HG03575 (cell line): Measurements from ENCODE around the gene POLA1.
"Not testable (repeated sequence)": the region's sequence is repeated elsewhere in the genome, so short reads cannot be mapped to it uniquely, and the experiment has no call there.

Source experiments
- ATAC-seq: cut with Tn5 transposase; IDR thresholded peaks from one replicate; pipeline ENCODE4 v1.9.1; 2021; ENCODE audit not compliant: unreplicated experiment, insufficient number of reproducible peaks, low FRiP score; ENCODE audit errors: extremely low read depth

The POLA1 gene

DNA sequence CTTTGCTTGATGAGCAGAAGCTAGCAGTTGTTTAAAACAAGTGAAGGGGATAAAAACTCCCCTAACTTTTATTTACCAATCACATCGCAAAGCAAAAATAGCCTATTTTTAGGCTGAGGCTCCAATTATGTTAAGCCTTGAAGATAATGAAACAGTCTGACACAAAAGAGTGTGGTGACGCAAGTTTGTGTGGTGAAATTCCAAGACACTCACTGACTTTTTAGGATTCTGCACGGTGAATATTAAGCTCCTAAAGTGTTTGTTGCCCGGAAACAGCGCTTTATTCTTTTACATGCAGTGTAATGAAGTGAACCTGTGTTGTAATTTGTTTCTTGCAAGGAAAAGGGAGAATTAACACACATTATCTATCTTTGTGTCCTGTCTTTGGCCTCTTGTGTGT lies 74.8 kb downstream of the POLA1 start:
- no peak for ATAC-seq

DNA sequence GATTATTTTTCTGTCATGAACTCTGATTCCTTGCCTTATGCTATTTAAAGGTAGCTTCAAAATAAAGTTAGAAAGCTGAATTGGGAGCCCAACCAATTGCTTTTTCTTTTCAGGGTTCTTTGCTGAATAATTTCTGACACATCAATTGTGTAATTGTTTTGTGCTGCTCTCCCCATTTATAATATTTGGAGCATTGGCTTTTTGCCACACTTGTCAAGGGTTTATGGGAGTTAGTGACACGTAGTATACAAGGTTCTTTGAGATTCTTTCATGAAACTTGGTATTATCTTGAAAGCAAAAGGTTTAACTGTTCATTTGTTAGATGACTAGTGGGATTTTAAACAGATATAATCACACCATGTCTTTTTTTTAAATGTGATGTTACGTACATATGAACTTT lies 80.9 kb downstream of the POLA1 start:
- ATAC-seq = no peak

DNA sequence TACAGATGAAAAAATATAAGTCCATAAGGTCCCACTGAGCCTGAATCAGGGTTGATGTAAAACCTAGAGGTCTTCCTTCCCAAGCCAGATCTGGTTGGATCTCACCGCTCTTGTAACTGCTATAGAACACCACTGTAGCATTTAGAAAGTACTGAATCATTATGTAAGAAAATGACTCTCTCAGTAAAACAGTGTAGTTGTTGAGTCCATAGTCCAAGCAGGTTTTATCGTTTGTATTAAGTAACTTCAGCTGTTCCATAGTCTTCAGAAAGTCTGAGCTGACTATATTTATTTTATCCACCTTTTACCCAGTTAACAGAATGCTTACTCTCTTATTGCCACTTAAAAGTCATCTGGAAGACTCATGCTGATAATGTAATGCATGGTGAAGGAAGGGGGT lies 82.2 kb downstream of the POLA1 start:
- ATAC-seq = no peak

DNA sequence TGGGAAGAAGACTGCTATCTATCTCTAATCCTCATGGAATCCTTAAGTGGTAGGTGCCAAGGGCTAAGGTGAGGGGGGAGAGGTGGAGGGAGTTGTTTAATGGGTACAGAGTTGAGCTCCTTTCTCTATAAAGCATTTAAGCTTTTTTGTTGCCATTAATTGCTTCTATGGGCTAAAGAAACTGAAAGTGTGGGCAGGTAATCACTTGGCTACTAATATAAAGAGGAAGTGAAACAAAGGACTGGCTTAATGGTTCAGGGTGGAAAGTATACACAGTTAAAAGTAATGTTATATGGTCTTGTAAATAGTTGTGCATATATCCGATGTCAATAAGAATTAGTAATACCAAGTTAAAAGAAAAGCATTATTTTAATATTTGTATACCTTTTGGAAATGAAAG lies 83.9 kb downstream of the POLA1 start:
- peak; percentile 96 for ATAC-seq

DNA sequence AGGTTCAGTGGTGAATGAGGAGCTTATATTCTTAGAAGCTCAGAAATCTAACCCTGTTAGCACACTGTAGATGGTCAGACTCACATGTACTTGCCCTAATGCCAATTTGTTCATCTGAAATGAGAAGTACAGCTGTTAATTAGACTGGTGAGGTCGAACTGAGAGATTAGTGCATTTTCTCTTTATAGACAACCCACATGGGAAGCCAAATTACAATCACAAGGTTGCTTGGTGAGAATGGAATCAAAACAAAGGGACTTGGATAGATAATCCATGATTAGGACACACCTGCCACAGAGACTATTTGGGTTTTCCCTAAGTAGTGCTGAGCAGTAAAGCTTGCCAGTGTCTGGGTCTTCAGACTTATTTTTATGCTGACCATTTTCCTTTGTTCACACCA lies 88.3 kb downstream of the POLA1 start:
- ATAC-seq = no peak

DNA sequence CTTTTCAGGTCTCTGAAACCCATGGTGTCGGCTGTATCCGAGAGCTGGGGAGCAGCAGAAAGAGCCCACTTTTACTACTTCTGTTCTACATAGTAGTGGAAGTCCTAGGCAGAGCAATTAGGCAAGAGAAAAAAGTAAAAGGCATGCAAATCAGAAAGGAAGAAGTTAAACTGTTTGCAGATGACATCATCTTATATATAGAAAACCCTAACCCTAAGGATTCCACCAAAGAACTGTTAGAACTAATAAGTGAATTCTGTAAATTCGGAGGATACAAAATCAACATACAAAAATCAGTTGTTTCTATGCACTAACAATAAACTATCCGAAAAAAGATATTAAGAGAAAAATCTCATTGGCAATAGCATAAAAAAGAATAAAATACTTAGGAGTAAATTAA lies 95.3 kb downstream of the POLA1 start:
- no peak for ATAC-seq

DNA sequence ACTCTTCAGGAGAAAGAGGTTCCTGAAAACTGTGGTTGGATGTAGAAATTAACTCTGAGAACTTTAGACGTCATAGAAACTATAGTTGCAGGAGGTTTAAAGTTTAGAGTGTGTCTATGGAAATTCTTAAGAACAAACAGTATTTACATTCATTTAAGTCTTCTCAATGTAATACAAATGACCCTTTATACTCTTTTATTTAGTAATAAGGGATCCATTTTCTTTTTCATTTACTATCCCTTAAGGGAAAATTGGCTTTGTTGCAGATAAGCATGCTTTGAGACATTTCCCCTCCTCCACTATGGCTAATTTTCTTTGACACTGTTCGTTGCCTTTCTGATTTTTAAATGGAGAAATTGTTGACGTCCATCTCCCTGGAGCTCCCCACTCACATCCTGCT lies 96.4 kb downstream of the POLA1 start:
- ATAC-seq = no peak

DNA sequence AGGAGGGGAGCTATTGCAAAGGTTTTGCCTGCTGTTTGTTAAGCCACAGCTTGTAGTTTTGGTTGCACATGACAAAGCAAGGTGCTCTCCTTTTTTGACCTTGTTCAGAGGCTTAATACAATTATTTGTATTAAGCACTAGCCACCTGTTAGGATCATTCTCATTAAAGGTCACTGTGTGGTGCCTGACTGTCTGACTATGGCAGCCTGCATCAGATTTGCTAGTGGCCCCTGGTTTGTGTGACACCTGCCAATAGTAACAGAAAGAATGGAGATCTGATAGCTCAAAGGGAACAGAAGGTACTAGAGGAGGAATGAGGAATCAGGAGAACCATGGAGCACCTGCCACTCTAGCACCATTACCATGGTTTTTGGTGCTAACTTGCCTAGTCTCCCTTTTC lies 102.5 kb downstream of the POLA1 start:
- no peak for ATAC-seq

DNA sequence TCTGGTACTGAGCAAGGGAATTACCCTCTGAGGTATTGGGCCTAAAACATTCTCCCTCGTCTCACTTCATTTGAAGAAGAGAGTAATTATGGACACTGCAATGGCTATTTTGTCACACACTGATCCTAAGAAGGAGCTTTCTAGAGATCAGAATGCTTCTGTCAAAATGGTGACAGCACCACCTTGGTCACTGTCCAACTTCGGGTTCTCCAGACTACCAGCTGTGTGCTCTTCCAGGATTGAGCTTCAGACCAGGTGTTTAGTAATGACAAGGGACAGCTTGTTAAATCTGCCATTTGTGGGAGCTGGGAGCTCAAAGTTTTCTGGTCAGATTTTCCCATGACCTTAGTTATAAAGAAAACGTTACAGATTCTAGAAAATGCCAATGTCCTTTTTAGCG lies 105.4 kb downstream of the POLA1 start:
- no peak for ATAC-seq

DNA sequence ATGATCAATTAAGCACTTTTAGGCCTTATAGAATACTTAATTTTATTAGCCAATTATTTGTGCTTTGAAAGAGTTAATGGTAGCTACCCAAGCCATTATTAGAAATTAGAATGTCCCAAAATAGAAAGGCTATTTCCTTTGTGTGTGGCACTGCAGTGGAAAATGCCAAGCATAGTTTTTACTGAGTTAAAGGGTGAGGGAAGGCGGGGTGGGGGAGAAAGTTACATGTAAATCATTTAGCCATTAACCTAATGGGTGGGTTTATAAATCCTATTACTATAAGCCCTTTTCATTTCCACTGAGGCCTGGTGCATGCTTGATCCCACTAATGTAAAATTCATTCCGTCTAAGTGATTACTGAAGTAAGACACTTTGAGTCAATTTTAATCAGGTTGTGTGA lies 105.8 kb downstream of the POLA1 start:
- no peak for ATAC-seq

DNA sequence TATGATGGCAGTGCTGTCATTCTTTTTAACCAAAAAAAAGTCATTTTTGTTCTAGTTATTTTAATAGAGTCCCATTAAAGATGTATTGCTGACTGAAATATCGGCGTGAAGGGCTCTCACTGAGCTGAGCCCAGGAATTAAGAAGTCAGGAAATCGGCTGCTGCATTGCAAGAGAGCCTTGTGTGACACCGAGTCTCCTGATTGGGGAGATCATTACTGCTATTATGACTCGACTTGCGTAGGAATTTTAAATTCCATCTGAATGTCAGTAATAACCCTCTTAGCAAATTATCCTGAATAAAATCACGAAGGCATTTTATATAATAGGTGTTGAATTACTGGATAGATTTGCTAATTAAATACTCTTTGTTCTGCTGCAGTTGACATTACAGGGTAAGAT lies 111.5 kb downstream of the POLA1 start:
- no peak for ATAC-seq

DNA sequence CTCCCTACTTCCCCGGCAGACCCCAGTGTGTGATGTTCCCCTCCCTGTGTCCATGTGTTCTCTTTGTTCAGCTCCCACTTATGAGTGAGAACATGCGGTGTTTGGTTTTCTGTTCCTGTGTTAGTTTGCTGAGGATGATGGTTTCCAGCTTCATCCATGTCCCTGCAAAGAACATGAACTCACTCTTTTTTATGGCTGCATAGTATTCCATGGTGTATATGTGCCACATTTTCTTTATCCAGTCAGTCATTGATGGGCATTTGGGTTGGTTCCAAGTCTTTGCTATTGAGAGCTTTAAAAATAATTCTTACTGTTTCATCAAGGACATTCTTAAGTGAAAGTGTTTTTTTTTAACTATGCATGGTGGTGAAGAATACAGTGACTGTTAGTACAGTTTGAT lies 126.1 kb downstream of the POLA1 start:
- not testable (repeated sequence) for ATAC-seq

DNA sequence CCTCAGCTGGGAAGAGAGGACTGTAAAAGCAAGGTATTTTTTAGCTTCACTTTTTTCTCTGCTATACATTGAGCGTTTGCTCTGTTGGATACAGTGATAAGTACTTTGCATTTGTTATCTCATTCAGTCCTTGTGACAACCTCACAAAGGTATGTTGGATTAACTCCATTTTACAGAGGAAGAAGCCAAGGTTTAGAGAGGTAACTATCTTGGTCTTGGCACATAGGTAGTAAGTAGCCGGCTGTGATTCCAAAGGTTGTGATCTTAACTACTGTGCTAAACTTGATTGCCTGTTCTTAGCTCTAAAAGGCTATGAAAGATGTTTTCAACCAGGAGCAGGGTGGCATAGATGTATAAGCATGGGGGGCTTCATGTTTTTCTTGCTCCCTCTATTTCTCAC lies 134.4 kb downstream of the POLA1 start:
- no peak for ATAC-seq

DNA sequence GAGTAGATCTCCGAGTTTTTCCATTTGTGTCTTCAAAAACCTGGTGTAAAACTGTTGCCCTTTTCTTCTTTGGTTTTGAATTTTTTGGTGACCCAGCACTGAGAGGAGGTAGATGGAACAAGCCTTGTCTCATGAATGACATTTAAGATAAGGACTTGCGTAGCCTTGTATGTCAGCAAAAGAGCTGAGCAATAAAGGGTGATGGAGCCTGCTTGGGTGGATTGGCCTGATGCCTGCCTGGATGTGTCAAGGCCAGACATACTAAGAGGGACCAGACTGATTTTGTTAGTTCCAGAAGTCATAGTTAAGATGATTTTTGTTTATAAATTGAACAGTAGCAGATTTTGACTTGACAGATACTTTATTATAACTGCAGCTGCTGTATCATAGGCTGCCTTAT lies 134.9 kb downstream of the POLA1 start:
- no peak for ATAC-seq

DNA sequence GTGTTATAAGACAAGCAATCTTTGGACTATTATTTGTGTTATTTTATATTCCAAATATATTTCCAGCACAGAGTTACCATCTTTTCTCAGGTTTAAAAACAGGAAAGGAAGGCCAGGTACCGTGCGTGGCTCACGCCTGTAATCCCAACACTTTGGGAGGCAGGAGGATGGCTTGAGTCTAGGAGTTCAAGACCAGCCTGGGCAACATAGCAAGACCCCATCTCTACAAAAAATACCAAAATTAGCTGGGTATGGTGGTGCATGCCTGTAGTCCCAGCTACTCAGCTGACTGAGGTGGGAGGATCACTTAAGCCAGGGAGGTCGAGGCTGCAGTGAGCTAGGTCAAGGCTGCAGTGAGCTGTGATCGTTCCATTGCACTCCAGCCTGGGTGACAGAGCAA lies 140.0 kb downstream of the POLA1 start:
- no peak for ATAC-seq

DNA sequence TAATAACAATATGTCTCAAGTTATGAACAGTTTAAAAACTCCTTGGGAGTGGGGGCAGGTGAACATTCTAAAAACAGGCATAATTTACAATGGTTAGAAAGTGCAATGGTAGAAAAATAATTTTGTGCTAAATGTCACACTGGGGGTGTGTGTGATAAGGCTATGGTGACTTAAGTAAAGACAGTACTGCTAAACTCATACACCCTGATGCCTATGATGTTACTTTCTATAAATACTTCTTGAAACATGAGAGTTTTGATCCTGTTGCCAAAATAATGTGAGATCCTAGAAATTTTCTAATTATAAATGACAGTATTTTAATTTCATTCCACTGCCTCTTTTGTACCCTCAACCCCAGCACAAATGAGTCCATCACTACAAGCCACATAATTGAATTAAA lies 144.2 kb downstream of the POLA1 start:
- no peak for ATAC-seq

DNA sequence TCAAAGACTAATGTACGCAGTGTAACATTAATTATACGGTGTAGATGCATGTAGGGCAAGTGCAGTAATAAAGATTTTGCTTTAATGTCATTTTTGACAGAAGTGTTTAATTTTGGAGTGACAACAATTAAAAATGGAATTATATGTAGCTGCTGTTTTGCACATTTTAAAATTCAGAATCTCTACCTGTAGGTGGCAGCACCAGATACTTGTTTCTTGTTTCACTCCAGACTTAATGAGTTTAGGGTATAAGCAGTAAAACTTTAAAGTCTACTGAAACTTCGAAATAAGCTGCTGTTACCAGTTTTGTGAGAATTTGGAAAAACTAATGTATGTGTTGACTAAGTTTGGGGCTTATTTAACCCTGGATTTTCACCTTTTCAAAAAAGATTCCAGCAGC lies 144.9 kb downstream of the POLA1 start:
- ATAC-seq = no peak

DNA sequence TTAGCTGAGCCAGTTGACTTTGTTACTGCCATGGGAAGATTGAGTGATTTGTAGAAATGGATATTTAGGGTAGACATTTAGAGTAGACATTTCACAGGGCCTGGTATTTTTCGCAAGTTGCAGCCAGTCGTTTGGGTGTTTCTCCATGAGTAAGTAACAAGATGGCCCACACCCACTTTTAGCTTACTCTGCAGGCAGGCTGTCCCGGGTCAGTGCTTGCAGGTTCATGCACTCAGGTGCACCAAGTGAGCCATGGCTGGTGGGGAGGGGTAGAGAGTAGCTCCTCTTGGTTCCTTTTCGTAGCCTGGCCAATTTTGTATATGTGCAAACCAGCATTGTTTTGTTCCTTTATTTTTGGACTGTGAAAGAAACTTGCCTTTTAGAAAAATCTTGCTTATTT lies 145.6 kb downstream of the POLA1 start:
- no peak for ATAC-seq

DNA sequence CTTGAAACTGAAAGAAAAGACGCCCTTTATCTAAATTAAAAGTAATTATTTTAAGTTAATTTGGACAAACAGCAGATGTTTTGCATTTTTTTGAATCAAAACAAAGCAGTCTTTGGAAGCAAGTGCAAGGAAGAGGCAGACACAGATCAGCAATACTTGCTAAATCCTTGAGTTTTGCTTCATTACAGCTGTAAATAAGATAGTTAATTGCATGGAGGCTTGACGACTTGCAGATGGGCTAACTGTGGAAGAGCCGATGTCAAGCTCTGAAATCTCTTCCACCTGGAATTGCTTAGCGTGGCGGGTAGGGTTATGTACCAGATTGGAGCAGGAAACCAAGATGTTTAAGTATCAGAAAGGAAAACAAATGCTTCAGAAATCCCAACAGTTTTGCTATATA lies 148.8 kb downstream of the POLA1 start:
- ATAC-seq = no peak

DNA sequence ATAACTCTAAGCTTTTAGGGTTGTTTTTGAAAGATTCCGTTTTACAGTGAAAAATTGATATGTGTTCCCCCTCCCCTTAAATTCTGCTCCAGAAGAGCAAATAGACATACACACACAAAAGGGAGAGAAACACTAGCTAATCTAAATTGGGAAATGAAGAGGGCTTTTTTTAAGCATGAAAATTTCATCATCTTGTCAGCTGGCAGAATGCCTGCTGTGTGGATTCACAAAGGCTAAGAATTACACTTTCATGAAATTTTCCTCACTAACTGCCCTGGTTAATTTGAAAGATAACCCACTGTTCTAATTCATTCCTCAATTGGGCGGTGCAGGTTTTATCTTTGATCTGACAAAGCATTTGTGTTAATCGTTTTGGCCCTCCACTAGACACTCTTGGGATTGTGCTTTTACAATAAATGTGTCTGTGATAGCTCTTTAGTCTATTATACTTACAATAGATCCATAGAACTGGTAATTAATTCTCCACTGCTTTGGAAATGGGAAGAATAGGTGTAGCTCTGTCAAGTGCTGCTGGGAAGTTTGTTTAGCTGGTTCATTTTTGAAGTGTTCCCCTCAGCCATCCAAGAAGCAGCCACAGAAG lies 152.9 kb downstream of the POLA1 start:
- ATAC-seq = no peak

DNA sequence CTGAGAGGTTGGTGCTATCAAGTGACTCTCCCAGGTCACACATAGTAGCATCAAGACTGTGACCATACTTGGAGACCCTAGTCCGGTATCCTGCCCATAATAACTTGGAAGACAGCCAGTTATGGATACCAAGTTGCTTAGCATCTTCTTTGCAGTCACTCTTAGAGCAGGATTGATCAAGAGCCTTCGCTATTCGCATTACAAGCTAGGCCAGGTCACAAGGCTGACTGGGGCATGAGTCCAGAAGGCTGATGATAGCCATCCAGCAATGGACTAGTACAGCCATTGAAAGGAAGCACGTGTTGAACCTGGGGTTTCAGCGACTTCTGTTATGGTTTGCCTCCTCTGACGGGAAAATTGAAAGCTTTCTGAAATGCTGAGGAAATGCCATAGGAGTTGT lies 157.6 kb downstream of the POLA1 start:
- no peak for ATAC-seq

DNA sequence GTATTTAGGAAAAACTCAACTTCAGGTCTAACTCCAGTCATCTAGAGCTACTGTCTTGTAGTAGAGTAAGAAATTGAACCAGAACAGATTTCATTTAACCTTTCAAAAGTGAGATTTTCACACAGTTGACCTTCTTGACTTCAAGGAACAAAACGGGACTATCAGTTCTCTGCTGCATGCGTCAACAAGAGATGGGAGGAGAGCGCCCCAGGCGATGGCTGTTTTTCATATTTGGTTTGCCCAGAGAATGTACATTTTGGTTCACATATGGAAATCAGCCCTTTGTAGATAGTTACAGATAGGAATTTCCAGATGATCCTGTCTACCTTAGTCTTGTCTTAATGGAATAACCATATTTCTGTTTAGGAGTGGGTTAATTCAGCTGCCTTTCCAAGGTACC lies 158.1 kb downstream of the POLA1 start:
- no peak for ATAC-seq
